ENCODE results near the gene YPEL1.
"Not testable (repeated sequence)": the region's sequence is repeated elsewhere in the genome, so short reads cannot be mapped to it uniquely, and the experiment has no call there.

Gene YPEL1

GRCh38 chr22:21721195-21721852, 14.3 kb downstream of the YPEL1 start:
- not testable (repeated sequence) for DNase-seq (ENCODE audit: low spot score)

GRCh38 chr22:21720191-21720859, 15.3 kb downstream of the YPEL1 start:
- not testable (repeated sequence) for DNase-seq (ENCODE audit: low spot score)

- DNase-seq (ENCODE audit: low spot score): no peak
These were observed 16.6 kb downstream of the YPEL1 start for GRCh38 chr22:21719024-21719423.

- DNase-seq (ENCODE audit: low spot score): no peak
These were observed 17.1 kb downstream of the YPEL1 start for GRCh38 chr22:21718499-21718898.

GRCh38 chr22:21716395-21717122, 19.0 kb downstream of the YPEL1 start:
- not testable (repeated sequence) for DNase-seq (ENCODE audit: low spot score)

GRCh38 chr22:21714786-21715185, 20.8 kb downstream of the YPEL1 start:
- no peak for DNase-seq (ENCODE audit: low spot score)

- no peak for DNase-seq (ENCODE audit: low spot score)
These were observed 21.4 kb downstream of the YPEL1 start for GRCh38 chr22:21714059-21714770.

GRCh38 chr22:21713428-21714058, 22.1 kb downstream of the YPEL1 start:
- DNase-seq (ENCODE audit: low spot score): no peak

GRCh38 chr22:21712751-21713427, 22.7 kb downstream of the YPEL1 start:
- peak; percentile 85 for DNase-seq (ENCODE audit: low spot score)

- no peak for DNase-seq (ENCODE audit: low spot score)
These were observed 23.7 kb downstream of the YPEL1 start for GRCh38 chr22:21711851-21712250.

GRCh38 chr22:21710156-21710555, 25.4 kb downstream of the YPEL1 start:
- DNase-seq (ENCODE audit: low spot score): no peak

GRCh38 chr22:21709688-21710087, 25.9 kb downstream of the YPEL1 start:
- DNase-seq (ENCODE audit: low spot score): no peak

- no peak for DNase-seq (ENCODE audit: low spot score)
These were observed 26.6 kb downstream of the YPEL1 start for GRCh38 chr22:21708960-21709359.

- DNase-seq (ENCODE audit: low spot score): no peak
These were observed 27.9 kb downstream of the YPEL1 start for GRCh38 chr22:21707677-21708076.

GRCh38 chr22:21703684-21704316, 31.8 kb downstream of the YPEL1 start:
- no peak for DNase-seq (ENCODE audit: low spot score)

- DNase-seq (ENCODE audit: low spot score): no peak
These were observed 32.6 kb downstream of the YPEL1 start for GRCh38 chr22:21702700-21703683.

GRCh38 chr22:21702094-21702493, 33.5 kb downstream of the YPEL1 start:
- DNase-seq (ENCODE audit: low spot score): no peak

GRCh38 chr22:21701384-21701971, 34.1 kb downstream of the YPEL1 start:
- DNase-seq (ENCODE audit: low spot score): no peak

GRCh38 chr22:21700822-21701221, 34.8 kb downstream of the YPEL1 start:
- no peak for DNase-seq (ENCODE audit: low spot score)

Data from SK-N-DZ (cell line).